Measurements from ENCODE around the gene ATP10A. TPM values are rescaled to one million over a fixed set of nuclear protein-coding genes. Genes with fewer than 3 reads are reported as not detected.

Gene ATP10A
- total RNA-seq, 3 donors from 2014 or later: 6.4 to 17.4 (median 7.2) TPM

DNA sequence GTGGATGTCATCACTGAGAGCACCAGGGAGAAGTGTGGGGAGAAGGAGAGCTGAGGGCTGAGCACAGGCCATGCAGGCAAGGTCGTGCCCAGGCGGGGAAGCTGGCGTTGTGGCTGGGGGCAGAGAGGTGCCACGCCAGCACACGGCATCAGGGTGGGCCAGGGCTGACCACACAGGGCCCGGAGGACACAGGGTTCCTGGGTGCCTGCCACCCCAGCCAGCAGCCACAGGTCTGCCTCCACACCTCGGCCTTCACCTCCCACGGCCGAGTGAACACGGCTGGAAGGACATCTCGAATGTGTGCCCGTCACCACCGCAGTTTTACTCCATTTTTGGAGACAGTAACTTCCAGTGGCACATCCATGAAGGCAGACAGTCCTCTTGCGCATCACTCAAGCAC, 77.1 kb downstream of the ATP10A start:
- Histone ChIP-seq H3K36me3 (no peaks in the 10 kb centered on the region), H3K27ac (no peak overlapping the region), H3K27me3 (no peaks in the 10 kb centered on the region), H3K4me3 (no peak overlapping the region), H3K9me3 (no peaks in the 10 kb centered on the region), H3K4me1 (no peaks in the 10 kb centered on the region)
- TF ChIP-seq POLR2AphosphoS5 (IDR thresholded peaks at IDR 0.05) (no peak), POLR2A (IDR thresholded peaks at IDR 0.05) (no peak)
- TF ChIP-seq, protein P1, sequence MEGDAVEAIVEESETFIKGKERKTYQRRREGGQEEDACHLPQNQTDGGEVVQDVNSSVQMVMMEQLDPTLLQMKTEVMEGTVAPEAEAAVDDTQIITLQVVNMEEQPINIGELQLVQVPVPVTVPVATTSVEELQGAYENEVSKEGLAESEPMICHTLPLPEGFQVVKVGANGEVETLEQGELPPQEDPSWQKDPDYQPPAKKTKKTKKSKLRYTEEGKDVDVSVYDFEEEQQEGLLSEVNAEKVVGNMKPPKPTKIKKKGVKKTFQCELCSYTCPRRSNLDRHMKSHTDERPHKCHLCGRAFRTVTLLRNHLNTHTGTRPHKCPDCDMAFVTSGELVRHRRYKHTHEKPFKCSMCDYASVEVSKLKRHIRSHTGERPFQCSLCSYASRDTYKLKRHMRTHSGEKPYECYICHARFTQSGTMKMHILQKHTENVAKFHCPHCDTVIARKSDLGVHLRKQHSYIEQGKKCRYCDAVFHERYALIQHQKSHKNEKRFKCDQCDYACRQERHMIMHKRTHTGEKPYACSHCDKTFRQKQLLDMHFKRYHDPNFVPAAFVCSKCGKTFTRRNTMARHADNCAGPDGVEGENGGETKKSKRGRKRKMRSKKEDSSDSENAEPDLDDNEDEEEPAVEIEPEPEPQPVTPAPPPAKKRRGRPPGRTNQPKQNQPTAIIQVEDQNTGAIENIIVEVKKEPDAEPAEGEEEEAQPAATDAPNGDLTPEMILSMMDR (IDR thresholded peaks at IDR 0.05): no peak
- intact Hi-C loops (cut with DNase I; ENCODE audit: low total_unique reads): no loop called here
- DNase-seq (ENCODE audit: low spot score in 2 of 2): no peak

DNA sequence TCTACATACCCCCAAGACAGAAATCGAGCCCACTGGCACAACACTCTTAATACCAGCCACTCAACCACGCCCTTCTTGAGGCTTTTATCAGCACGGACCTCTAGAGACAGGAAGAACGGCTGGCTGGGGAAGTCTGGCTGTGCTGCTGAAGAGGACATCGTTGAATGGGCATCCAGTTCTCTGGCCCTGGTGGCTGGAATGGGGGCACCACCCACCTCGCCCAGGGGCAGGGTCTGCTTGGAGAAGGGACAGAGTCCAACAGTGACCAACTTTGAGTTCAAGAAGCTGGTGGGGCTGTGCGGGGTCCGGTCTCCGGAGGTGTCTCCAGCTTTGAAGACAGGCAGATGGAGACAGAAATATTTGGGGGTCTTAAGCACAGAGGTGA, 77.5 kb downstream of the ATP10A start:
- H3K36me3 ChIP-seq: no peaks in the 10 kb centered on the region
- no peak for DNase-seq (ENCODE audit: low spot score in 2 of 2)
- no peak overlapping the region for H3K4me3 ChIP-seq
- H3K27me3 ChIP-seq: no peaks in the 10 kb centered on the region
- no peaks in the 10 kb centered on the region for H3K4me1 ChIP-seq
- TF ChIP-seq POLR2A (IDR thresholded peaks at IDR 0.05) (no peak), POLR2AphosphoS5 (IDR thresholded peaks at IDR 0.05) (no peak)
- TF ChIP-seq, protein P1 (IDR thresholded peaks at IDR 0.05): no peak
- intact Hi-C loops (cut with DNase I; ENCODE audit: low total_unique reads): no loop called here
- H3K27ac ChIP-seq: no peak overlapping the region
- no peaks in the 10 kb centered on the region for H3K9me3 ChIP-seq

DNA sequence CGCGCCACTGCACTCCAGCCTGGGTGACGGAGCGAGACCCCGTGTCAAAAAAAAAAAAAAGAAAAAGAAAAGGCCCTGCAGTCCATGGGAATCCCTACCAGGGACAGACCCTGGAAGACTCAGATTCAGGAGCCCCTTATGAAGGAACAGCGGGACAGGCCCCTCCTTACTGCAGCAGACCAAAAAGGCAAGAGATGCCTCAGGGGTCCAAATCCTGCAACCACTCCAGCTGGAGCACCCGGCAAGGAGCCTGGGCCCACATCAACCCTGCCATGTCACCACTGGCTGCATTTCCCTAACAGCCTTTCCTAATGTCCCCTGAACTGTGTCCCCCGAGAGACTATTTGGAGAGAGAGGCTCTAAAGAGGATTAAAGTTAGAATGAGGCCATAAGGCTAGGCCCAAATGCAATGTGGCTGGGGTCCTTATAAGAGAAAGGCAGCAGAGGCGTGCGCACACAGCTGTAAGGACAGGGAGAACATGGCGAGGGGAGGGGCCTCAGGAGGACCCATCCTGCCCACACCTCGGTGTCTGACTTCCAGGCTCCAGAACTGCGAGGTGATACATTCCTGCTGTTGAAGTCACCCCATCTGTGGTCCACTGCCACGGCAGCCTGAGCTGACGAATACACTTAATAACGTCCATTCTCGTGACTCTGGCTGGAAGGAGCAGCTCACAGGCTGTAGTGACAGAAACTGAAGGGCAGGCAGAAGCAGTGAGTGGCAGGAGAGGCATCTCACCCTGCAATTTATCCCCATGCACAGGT, 78.1 kb downstream of the ATP10A start:
- TF ChIP-seq POLR2AphosphoS5 (IDR thresholded peaks at IDR 0.05): no peak
- TF ChIP-seq POLR2A (IDR thresholded peaks at IDR 0.05): no peak
- TF ChIP-seq, protein P1 (IDR thresholded peaks at IDR 0.05): no peak
- intact Hi-C loops (cut with DNase I; ENCODE audit: low total_unique reads): no loop called here
- H3K4me3 ChIP-seq: no peak overlapping the region
- no peaks in the 10 kb centered on the region for H3K36me3 ChIP-seq
- no peaks in the 10 kb centered on the region for H3K4me1 ChIP-seq
- H3K27ac ChIP-seq: no peak overlapping the region
- no peak for DNase-seq (ENCODE audit: low spot score in 2 of 2)
- no peaks in the 10 kb centered on the region for H3K9me3 ChIP-seq
- no peaks in the 10 kb centered on the region for H3K27me3 ChIP-seq

DNA sequence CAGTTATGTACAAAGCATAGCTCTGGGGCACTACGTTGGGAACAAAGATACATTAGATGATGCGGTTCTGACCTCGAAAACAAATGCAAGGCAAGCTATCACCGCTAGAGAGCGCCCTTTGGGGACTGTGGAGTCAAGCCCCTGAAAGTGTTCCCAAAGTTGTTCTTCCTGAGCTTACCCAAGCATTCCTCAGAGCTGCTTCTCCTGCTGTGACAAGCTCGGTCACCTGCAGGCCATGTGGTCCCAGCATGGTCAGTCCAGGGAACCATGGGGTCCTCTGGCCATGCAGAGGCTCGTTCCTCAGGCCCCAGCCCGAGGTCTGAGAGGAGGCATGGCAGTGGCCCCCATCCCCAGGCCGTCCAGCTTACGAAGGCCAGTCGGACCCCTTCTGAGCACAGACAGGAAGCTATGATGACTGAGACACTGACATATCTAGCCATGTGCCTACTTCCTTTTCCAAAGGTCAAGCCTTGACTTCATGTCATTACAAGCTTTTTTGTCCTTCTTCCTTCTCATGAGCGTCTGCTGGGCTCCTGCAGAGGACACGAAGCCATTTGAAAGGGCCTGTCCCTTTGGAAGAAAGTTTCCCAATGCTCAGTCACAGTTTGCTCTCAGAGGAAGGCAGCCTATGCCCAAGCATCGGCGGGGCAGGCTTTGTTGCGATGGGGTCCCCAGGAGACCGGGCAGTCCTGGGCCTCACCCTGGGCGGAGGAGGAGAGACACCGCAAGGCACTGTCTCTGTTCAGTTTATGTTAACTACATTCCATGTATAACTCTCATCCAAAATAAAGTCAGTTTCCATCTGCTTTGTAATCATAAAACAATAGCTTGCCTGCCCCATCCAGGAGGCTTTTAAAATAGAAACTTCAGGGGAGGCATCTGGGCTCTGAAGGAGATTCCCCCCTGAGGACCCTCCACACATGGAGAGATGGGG, 79.3 kb downstream of the ATP10A start:
- intact Hi-C loops (cut with DNase I; ENCODE audit: low total_unique reads): no loop called here
- H3K4me1 ChIP-seq: no peaks in the 10 kb centered on the region
- DNase-seq (ENCODE audit: low spot score in 2 of 2): no peak

More for the DNA sequence above, 79.3 kb downstream of the ATP10A start:
- no peak overlapping the region for H3K4me3 ChIP-seq
- no peaks in the 10 kb centered on the region for H3K36me3 ChIP-seq
- H3K9me3 ChIP-seq: no peaks in the 10 kb centered on the region
- H3K27me3 ChIP-seq: no peaks in the 10 kb centered on the region
- no peak overlapping the region for H3K27ac ChIP-seq
- TF ChIP-seq, protein P1 (IDR thresholded peaks at IDR 0.05): no peak
- TF ChIP-seq POLR2A (IDR thresholded peaks at IDR 0.05): no peak
- no peak for TF ChIP-seq POLR2AphosphoS5 (IDR thresholded peaks at IDR 0.05)
